ENCODE results near the gene NRL.

Gene NRL

DNA sequence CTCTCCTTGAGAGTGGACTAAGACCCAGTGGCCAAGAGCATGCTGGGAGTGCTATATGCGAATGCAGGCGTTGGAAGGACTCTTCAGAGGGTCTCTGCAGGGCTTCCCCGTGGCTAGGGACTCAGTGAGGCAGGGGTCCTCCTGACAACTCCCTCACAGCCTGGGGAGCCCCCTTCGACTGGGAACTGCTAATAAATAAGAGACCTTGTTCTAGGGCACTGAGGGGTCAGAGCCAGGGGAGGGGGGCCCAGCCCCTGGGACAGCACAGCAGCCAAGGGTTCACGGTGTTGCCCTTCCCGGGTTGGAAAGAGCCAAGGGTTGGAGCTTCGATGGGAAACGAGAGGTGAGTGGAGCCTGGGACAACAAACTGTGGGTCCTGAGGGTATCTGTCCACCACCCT is 49.3 kb downstream of the NRL start:
- FAIRE-seq, result no peak

DNA sequence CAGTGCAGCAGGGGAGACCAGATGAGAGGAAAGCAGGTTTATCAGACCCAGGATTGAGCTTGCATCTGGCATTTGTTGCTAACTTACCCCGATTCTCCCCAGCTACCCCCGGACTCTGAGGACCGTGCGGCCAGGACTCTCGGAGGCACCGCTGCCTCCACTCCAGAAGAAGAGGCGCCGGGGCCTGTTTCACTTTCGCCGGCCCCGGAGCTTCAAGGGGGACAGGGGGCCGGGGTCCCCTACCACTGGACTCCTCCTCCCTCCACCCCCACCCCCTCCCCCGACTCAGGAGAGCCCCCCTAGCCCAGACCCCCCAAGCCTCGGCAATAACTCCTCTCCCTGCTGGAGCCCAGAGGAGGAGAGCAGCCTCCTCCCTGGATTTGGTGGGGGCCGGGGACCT is 49.9 kb downstream of the NRL start:
- FAIRE-seq, result no peak

DNA sequence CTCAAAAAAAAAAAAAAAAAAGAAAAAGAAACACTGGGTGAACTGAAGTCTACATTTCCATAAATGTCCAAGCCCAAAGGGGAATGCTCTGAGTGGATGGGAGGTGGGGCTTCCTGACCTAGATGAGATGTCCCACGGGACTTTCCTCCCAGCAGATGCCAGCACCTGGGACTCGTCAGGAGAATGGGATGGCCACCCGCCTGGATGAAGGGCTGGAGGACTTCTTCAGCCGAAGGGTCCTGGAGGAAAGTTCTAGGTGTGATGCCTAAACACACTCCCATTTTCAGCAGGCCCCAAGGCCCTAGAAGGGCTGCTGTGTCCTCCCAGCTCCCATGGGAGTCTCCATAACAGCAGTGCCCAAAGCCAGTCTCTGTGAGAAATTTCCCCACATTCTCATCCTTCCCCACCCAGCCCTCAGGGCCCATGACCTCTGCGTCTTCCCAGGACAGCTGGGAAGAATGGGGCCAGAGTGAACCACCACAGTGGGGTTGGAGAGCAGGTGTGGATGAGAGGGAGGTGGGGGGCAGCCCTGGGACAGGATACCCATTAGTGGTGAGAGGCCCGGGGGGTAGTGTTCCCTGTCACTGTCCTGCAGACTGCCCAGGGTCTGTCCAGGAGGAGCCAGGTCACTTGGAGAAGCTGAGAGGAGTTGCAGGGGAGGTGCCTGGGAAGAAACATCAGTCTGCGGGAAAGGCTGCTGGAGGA is 50.5 kb downstream of the NRL start:
- no peak for FAIRE-seq

DNA sequence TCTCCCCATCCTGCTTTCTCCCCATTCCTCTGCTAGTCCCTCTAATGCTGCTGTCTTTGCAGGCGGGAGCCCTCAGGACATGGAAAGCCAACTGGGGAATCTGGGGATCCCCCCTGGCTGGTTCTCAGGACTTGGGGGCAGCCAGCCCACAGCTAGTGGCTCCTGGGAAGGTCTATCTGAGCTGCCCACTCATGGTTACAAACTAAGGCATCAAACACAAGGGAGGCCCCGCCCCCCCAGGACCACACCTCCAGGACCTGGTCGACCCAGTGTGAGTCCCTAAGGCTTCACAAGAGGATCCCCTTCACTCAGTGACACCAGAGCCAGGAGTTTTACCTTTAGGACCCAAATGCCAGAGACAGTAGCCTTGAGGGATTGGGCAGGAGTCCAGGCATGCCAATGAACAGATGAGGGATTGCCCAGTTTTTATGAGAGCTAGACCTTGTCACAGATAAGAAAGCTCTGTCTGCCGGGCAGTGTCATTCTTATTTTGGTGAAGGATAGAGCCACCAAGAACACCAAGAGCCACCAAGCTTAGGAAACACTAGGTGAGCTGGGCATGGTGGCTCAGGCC is 51.4 kb downstream of the NRL start:
- FAIRE-seq, result no peak

DNA sequence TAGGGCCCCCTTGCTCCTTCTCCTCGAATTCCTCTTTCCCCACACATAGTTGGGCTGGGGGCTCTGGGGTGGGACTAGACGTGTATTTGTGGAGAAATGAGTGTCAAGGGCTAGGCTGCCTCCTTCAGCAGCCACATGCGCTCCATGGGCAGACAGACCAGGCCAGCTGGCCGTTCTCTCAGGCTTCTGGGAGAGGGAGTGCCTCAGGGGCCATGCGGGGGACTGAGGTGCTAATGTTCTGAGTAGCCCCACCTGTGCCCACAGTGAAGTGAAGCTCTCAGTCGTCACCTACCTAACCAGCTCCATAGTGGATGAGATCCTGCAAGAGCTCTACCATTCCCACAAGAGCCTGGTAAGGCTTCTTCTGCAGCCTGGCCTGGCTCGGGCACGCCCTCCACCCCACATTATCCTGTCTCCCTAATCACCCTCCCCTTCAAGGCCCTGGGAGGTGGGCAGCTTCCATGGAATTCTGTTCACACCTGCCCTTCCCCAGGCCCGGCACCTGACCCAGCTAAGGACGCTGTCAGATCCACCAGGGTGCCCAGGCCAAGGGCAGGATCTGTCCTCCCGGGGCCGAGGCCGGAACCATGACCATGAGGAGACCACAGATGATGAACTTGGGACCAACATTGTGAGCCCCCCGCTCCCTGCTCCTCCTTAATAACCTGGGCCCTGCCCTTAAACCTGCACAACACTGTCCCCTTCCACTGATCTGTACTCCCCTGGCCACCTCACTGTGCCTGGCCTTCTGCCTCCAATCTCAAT is 52.4 kb downstream of the NRL start:
- FAIRE-seq, result no peak

DNA sequence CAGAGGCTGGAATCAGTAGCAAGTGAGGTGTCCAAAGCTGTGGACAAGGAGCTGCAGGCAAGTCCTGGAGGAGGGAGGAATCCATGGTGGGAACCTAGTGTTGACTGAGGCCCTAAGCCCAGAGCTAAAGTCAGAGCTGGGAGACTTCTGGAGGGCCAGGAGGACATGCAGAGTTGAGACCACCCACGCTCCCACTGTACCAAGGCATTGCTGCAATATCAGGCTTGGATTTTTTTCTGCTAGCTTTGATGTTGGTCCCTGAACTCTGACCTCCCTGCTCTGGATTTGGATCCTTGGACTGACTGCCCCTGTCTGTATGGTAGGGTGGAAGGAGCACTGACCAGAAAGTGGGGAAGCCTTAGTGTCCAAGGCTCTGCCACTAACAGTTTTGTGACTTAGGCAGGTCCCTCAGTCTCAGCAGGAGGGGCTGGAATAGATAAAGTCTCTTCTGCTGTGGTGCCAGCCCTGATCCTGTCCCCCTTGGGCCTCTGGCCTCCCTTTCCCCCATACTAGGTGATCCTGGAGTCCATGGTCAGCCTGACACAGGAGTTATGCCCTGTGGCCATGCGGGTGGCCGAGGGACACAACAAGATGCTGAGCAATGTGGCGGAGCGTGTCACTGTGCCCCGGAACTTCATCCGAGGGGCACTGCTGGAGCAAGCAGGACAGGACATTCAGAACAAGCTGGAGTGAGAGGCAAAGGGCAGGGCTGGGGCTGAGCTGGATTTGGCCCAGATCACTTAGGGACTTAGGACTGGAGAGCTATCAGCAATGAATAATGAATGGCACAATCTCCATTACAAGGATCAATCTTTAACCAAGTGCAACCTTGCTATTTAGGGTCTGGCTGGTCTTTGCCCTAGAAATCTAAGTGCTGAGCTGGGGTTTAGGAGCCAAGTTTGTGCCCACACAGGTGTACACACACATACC is 53.5 kb downstream of the NRL start:
- no peak for FAIRE-seq

DNA sequence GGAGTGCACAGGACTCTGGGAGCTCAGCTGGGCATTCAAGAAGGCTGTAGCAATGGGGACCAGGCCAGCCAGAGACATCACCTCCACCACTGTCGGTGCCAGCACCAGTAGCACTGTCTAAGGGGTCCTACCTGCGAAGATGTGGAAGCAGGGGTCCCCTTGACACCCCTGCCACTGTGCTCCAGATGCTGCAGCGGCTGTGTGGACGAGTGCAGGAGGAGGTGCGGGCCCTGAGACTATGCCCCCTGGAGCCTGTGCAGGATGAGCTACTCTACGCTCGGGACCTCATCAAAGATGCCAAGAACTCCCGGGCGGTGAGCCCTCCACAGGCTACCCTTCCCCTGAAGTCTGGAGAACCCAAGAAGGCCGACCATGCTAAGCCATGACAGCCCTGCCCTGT is 54.3 kb downstream of the NRL start:
- FAIRE-seq, result no peak

DNA sequence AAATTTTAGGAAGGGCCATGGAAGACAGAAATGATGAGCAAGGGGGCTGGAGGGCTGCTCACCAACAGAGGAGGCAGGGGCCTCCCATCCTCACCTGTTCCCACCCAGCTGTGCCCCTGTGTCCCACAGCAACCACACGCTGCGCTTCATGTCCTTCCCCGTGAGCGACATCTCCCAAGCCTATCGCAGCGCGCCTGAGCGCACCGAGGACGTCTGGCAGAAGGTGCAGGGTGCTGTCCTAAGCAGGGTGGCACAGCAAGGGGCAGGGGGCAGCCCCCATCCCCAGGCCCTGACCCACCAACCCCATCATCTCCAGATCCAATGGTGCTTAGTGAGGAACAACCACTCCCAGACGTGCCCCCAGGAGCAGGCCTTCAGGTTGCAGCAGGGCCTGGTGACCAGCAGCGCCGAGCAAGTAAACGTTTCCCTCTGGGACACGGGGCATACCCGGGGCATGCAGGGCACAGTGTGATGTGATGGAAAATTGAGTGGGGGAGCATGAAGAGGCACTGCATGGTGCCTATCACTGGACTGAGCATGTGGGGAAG is 54.8 kb downstream of the NRL start:
- FAIRE-seq, result no peak

DNA sequence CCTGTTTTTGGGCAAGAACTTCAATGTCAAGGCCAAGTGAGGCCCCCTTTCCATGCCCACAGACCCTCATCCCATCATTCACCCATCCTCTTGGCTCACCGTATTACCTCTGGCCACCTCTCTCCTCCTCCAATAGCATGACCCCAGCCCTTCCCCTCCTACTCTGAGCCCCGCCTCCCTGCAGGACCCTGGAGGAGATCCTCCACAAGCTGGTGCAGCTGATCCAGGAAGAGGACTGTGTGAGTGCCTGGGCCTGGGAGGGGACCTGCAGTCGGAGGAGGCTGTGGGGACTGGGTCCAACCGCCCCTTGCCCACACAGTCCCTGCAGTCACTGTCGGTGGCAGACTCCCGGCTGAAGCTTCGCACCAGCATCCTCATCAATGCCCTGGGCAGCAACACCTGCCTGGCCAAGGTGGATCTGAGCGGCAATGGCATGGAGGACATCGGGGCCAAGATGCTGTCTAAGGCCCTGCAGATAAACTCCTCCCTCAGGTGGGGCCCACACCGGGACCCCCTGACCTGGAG is 55.7 kb downstream of the NRL start:
- FAIRE-seq, result no peak

DNA sequence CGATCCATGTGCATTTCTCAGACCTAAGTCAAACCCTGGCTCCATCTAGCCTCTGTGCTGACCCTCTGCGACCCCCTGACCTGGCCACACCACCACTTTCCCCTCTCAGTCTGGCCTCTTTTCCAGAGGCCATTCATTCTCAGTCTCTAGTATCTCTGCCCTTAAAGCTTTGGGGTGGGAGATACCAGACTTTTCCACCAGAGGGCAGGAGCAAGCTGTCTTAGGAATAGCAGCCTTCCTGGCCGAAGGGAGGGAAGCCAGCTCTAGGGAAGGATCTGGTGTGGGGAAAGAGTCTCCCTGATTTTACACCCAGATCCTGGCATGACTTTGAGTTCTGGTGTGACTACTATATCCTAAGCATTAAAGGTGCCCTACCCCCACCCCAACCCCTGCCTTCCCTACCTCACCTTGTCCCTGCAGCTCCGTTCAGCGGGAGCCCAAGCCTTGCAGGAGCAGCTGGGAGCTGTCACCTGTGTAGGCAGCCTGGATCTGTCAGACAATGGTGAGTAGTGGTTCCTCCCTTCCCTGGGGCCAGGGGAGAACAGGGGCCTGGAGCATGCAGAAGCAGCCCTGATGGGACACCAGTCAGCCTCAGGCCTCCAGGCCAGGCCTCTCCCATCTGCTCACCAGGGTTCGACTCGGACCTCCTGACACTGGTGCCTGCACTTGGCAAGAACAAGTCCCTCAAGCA is 56.3 kb downstream of the NRL start:
- FAIRE-seq, result no peak

DNA sequence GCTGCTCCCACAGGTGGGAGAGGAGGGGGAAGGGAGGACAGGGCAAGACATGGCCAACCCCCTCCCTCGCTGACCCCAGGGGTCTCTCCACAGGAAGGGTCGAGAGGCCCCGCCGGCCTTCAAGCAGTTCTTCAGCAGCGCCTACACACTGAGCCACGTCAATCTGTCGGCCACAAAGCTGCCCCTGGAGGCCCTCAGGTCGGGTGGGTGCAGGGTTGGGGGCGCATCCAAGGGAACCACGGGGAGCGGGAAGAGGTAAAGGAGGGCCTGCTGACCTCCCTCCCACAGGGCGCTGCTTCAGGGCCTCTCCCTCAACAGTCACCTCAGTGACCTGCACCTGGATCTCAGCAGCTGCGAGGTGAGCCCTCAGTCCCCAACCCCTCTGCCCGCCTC is 56.9 kb downstream of the NRL start:
- FAIRE-seq, result no peak

DNA sequence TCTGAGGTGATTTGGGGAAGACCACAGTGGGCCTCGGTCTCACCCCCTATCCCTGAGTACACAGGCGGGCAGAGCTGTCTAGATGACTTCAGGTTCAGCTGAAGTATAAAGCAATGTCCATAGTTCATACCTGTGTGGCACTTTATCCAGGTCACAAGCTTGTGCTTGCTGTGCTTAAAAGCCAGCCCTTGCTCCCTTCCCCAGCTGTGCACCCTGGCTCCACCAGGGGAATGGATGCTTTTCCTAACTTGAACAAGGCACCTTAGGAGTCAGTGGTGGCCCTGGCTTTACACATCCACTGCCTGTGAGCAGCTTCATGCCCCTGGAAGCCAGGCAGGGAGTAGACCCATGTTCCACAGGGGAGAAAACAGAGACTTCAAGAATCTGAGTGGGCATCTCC is 57.5 kb downstream of the NRL start:
- no peak for FAIRE-seq

DNA sequence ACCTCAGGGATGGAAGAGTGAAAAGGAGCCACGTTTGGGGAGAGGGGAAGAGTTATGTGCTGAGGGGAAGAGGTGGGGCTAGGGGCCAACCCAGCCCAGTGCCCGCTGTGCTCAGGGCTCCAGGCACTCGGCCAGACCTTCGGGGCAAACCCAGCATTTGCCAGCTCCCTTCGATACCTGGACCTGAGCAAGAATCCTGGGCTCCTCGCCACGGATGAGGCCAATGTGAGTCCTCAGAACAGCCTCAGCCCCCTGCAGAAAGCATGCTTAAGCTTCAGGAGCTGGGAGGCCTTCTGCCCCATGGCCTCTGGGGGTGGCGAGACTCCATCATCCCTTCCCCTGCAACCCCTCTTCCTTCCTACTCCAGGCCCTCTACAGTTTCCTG is 58.0 kb downstream of the NRL start:
- FAIRE-seq, result no peak

DNA sequence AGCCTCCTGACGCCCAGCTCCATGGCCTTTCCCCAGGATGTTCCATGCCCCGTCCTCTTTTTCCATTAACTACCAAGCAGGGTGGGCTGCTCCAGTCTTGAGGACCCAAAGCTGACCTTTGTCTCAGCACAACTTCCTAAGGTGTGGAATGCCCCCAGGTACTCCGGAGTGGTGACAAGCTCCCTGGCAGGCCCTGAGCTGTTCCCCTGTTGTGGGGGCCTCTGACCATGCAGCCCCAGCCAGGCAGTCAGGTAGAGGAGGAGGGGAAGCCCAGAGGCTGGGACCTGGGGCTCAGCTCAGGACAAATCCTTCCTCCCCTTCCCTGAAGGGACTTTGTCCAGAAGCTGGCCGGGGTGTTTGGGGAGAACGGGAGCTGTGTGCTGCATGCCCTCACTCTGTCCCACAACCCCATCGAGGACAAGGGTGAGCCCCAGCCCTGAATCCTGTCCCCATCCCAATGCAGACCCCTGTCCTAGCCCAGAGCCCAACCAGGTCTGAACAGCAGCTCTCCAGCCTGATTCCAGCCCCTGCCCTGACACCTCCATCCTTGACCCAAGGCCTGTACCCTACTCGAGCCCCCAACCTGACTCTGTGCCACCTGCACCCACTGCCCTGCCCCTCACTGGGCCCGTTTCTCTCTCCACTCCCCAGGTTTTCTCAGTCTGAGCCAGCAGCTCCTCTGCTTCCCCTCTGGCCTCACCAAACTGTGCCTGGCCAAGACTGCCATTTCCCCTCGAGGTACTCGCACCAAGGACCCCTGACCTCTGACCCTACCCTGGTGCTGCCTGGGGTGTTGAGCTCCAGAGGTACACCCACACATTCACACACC is 58.6 kb downstream of the NRL start:
- FAIRE-seq, result no peak

DNA sequence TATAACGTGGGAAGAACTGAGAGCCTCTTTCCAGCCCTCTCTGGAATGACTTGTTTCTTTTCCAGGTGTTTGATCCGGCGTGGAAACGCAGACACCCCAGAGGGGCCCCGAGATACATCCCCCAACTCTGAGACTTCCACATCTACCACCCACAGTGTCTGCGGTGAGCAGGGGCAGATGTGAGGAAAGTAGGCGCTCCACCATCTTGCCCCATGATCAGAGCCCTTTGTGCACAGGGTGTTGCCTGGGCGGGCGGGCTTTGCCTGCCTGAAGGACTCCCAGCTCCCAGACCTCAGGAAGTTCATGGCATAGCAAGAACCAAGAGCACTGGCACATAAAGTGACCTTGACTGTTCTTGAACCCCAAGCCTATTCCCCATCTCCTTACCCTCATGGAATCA is 60.1 kb downstream of the NRL start:
- FAIRE-seq, result no peak

DNA sequence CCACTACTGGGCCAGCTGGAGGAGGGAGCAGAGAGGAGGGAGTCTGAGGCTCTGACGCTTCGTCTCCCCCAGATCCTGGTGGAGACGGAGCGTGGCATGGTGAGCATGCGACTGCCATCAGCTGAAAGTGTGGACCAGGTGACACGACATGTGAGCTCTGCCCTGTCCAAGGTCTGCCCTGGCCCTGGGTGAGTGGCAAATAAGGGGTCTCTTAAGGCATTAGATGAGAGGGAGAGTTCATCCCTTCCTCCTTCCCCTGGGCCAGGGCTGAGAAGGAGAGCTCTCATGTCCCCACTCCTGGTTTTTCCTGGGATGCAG is 60.5 kb downstream of the NRL start:
- no peak for FAIRE-seq

DNA sequence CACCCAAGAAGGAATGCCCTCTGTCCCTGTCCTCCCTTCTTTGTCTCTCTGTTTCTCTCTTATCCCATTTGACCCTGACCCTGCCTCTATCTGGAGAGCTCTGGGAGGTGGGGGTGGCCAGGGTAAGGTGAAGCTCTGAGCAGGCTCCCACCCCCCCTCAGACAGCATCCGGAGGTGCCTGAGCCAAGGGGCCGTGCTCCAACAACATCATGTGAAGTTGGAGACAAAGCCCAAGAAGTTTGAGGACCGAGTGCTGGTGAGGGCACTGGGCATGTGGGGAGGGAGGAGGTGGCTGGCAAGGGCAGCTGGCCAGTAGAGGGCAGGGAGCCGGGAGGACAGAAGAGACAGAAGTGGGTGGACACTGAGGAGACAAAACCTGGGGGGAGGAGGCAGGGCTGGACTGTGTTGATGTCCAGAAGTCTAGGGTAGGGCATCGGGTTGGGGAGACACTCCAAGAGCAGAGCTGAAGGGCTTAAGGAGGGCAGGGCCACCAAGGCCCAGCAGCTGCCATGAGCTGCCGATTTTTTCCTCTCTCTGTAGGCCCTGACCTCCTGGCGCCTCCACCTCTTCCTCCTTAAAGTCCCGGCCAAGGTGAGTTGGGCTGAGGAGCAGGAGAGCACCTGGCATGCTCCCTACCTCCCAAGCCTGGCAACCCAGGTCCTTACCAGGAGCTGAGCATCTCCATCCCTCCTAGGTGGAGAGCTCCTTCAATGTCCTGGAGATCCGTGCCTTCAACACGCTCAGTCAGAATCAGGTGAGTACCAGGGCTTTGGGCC is 61.0 kb downstream of the NRL start:
- FAIRE-seq, result no peak

DNA sequence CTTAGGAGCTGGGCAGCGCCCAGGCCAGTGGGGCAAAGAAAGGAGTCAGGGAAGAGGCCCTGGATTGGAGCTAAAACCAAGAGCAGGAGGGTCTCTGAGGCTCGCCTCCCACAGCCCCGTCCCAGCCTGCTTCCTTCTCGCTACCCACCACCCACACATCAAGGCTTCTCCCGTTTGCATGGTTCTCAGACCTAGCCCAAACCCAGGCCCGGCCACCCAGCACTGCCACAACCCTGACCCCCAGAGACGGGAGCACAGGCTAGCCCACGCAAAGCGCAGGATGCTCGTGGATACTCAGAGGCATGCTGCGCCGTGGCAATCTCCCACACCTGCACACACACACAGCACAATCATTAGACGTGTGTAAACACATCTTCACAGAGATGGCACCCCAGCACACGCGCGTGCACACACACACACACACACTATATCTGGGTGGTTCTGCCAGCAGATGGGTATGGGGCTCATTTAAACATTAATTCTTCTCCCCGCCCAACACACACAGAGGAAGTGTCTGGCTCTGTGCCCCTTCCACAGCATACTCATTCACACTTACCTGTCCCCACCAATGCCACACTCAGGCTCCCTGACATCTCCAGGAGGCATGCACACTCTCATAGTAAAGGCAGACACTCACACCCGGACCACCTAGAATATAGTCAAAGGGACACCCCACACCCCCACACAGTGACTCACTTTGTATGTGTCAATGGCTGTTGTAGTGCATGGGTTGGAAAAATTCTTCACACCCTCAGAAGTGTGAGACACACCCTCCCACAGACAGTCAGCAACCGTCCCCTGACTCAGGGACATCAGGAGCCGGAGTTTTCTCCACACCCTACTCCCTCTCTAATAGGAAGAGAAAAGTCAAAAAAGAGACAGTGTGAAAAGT is 61.8 kb downstream of the NRL start:
- no peak for FAIRE-seq
